ENCODE measurements around the gene DICER1.

DNA sequence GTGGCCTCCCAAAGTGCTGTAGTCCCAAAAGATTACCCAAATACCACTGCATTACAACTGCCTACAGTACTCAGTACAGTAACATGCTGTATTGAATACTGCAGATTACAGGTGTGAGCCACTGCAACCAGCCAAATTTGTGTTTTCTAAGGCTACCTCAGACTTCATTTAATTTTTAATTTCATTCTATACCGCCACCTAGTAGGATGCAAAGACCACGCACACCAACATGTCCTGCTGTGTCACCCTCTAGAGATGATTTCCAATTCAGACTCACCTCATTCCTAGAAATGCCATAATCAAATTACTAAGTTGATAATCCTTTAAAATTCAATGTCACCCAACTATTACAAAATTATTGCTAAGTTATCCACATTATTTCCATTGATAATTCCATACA, 15.1 kb downstream of the DICER1 start:
- TF ChIP-seq EP300 (IDR thresholded peaks at IDR 0.05) (no peak), POLR2AphosphoS5 (IDR thresholded peaks at IDR 0.05) (no peak), CTCF (IDR thresholded peaks at IDR 0.05) (no peak), POLR2A (IDR thresholded peaks at IDR 0.05) (no peak)
